ENCODE results near the gene RPP30. TPM values are rescaled to one million over a fixed set of nuclear protein-coding genes. Genes with fewer than 3 reads are reported as not detected.

The RPP30 gene
- total and polyA plus RNA-seq, 2 of the 13 experiments (the other 11 are each of a cell fraction or from before 2014, with no cell fraction given), result 27.1 to 65.0 TPM

GRCh38 chr10:90930070-90930837 lies 58.5 kb downstream of the RPP30 start (continued):
- TF ChIP-seq, protein P1, sequence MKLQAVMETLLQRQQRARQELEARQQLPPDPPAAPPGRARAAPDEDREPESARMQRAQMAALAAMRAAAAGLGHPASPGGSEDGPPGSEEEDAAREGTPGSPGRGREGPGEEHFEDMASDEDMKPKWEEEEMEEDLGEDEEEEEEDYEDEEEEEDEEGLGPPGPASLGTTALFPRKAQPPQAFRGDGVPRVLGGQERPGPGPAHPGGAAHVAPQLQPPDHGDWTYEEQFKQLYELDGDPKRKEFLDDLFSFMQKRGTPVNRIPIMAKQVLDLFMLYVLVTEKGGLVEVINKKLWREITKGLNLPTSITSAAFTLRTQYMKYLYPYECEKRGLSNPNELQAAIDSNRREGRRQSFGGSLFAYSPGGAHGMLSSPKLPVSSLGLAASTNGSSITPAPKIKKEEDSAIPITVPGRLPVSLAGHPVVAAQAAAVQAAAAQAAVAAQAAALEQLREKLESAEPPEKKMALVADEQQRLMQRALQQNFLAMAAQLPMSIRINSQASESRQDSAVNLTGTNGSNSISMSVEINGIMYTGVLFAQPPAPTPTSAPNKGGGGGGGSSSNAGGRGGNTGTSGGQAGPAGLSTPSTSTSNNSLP (IDR thresholded peaks at IDR 0.05; ENCODE audit: low read depth, low read length), result peak; percentile 34; the same call in 1 of the 2 replicates
- TF ChIP-seq ZNF292 (CRISPR knock-in tag; IDR thresholded peaks at IDR 0.05; ENCODE audit: borderline replicate concordance, low read depth), result peak; percentile 41; the same call in 1 of the 2 replicates
- TF ChIP-seq RCOR2 (CRISPR knock-in tag; IDR thresholded peaks at IDR 0.05), result no peak
- no peak for TF ChIP-seq FOXJ3 (CRISPR knock-in tag; IDR thresholded peaks at IDR 0.05; ENCODE audit: borderline replicate concordance)

DNA sequence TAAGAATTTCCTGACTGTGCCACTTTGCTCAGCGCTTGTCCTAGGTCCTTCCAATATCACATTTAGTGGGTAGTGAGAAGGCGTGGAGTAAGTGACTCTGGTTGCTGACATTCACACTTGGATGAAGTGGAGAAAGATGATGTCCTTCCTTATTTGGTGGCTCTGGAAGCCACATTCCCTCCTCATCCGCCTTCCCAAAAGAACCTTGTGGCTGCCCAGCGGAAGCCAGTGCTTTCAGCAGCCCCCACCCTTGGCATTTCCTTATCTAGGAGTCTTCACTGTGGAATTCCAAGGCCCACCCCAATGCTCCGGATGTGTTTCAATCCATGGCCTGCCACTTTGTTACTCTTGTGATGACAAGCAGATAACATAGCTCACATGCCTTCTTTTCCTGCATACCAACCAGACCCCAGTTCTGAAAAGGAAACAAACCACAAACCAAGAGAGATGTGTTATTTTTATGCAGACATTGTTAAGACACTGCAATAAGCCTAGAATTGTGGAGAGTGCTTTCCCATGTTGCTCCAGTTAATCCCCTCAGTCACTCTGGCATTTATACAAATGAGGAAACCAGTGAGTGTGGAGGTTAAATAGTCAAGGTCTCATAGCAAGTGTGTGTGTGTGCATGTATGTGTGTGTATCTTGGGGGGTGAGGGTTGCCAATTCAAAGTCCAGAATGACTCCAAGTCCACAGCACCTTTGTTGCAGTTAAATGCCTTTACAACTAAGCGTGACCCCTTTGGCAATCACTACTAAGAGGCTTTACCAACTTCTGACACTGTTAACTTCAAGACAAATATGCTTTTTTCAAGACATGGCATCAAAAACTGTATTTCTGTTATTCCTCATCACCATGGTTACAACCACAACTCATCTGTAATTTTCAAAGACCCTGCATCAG lies 59.4 kb downstream of the RPP30 start:
- no peaks in the 10 kb centered on the region for H3K9me3 ChIP-seq (ENCODE audit: low read length)
- no peaks in the 10 kb centered on the region for H3K36me3 ChIP-seq (replicated peaks in 1 of 2; ENCODE audit: control insufficient read depth in 1 of 2, insufficient read depth in 2 of 2, low read length in 2 of 2)
- H3K4me2 ChIP-seq (ENCODE audit: low read depth, low read length), result peak overlapping the region; percentile 78
- no peak overlapping the region for H2AFZ ChIP-seq (ENCODE audit: low read length)
- DNase-seq (ENCODE audit: low spot score) (peak; percentile 96), FAIRE-seq (peak; percentile 65), ATAC-seq (peak; percentile 81)
- intact Hi-C loops (cut with micrococcal nuclease; ENCODE audit: unreplicated experiment) (loop anchor here (1.0 kb wide), 1 partner anchor 10 kb away; the partner anchor contains the start of gene ANKRD1), in situ Hi-C loops (cut with HindIII; ENCODE audit: extremely low pct_ligation_motif_present, low pct_unique_long_range_greater_than_20kb) (no loop called here)
- WGBS (ENCODE audit: low lambda C conversion rate), result 2% methylated on average over 6 of the region's 6 CpGs
- BruUV-seq (replicated peaks), result TSS peak; percentile 95
- ChIA-PET CTCF (ENCODE audit: low intra/inter-chr PET ratio, low total read pairs) (no interaction called here), POLR2A (interaction anchor here (0.8 to 3.0 kb wide), 3 partner anchors 9 to 37 kb away, joined by 3 to 41 read pairs (median 11); partner anchors contain the start of gene ANKRD1)
- H4K20me1 ChIP-seq (ENCODE audit: insufficient read depth, low read length), result no peaks in the 10 kb centered on the region
- H3K4me1 ChIP-seq (ENCODE audit: insufficient read depth, low read length), result peaks cover 72% of the 10 kb centered on the region
- peak overlapping the region; percentile 23 to 47 (median 37); a peak in 4 of 6 replicates for H3K4me3 ChIP-seq (replicated peaks in 1 of 3; ENCODE audit: insufficient read depth in 1 of 3, low read depth in 2 of 3, low read length in 3 of 3)
- H3K27me3 ChIP-seq (ENCODE audit: control insufficient read depth in 1 of 2, insufficient read depth in 2 of 2, low read length in 2 of 2), result no peaks in the 10 kb centered on the region
- H3K9ac ChIP-seq (ENCODE audit: insufficient read depth, low read depth, low read length), result peak overlapping the region; percentile 61
- H3K27ac ChIP-seq (ENCODE audit: extremely low read length, insufficient read depth, low read length), result peak overlapping the region; percentile 90
- H3K79me2 ChIP-seq (ENCODE audit: insufficient read depth, low read length), result no peaks in the 10 kb centered on the region
- no peak for TF ChIP-seq PAF1 (CRISPR knock-in tag; IDR thresholded peaks at IDR 0.05)
- TF ChIP-seq GMEB2 (CRISPR knock-in tag; IDR thresholded peaks at IDR 0.05; ENCODE audit: low read depth), result no peak
- TF ChIP-seq, protein P2, sequence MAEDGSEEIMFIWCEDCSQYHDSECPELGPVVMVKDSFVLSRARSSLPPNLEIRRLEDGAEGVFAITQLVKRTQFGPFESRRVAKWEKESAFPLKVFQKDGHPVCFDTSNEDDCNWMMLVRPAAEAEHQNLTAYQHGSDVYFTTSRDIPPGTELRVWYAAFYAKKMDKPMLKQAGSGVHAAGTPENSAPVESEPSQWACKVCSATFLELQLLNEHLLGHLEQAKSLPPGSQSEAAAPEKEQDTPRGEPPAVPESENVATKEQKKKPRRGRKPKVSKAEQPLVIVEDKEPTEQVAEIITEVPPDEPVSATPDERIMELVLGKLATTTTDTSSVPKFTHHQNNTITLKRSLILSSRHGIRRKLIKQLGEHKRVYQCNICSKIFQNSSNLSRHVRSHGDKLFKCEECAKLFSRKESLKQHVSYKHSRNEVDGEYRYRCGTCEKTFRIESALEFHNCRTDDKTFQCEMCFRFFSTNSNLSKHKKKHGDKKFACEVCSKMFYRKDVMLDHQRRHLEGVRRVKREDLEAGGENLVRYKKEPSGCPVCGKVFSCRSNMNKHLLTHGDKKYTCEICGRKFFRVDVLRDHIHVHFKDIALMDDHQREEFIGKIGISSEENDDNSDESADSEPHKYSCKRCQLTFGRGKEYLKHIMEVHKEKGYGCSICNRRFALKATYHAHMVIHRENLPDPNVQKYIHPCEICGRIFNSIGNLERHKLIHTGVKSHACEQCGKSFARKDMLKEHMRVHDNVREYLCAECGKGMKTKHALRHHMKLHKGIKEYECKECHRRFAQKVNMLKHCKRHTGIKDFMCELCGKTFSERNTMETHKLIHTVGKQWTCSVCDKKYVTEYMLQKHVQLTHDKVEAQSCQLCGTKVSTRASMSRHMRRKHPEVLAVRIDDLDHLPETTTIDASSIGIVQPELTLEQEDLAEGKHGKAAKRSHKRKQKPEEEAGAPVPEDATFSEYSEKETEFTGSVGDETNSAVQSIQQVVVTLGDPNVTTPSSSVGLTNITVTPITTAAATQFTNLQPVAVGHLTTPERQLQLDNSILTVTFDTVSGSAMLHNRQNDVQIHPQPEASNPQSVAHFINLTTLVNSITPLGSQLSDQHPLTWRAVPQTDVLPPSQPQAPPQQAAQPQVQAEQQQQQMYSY (CRISPR knock-in tag; IDR thresholded peaks at IDR 0.05), result no peak
- no peak for TF ChIP-seq CAMTA2 (CRISPR knock-in tag; IDR thresholded peaks at IDR 0.05; ENCODE audit: borderline replicate concordance)
- TF ChIP-seq ZNF614 (CRISPR knock-in tag; IDR thresholded peaks at IDR 0.05; ENCODE audit: borderline replicate concordance), result 0 out of 2 replicates have a peak, but pooled peaks have one; percentile 58
- no peak; the same call in 1 of the 2 replicates for TF ChIP-seq JUNB (CRISPR knock-in tag; IDR thresholded peaks at IDR 0.05; ENCODE audit: borderline replicate concordance)
- no peak for TF ChIP-seq ZNF549 (CRISPR knock-in tag; IDR thresholded peaks at IDR 0.05)

All from HepG2 (cell line).